Hematopoietic multipotent progenitor cell treated with erythropoietin and hydrocortisone succinate and interleukin-3 and kit ligand, for 6 days (in vitro differentiated cells): ENCODE measurements around the gene CPA2.
A peak's percentile ranks its signal among the peaks of the same experiment; 100 is the strongest.
"Not testable (repeated sequence)": the region's sequence is repeated elsewhere in the genome, so short reads cannot be mapped to it uniquely, and the experiment has no call there.

Source experiments
- DNase-seq: peaks from one replicate; pipeline ENCODE4 v3.0.0-alpha.2; 2015

The CPA2 gene

GRCh38 chr7:130266258-130266960 lies at the start of gene CPA2:
TSS of gene CPA2 (plus strand) at chr7:130266863. CDS start at chr7:130266882, 19 bp downstream.
- no peak for DNase-seq

GRCh38 chr7:130218806-130219620 lies 47.6 kb upstream of the CPA2 start:
- no peak for DNase-seq

- no peak for DNase-seq
Observed at GRCh38 chr7:130219871-130220270, 46.8 kb upstream of the CPA2 start.

GRCh38 chr7:130221746-130222145 lies 44.9 kb upstream of the CPA2 start:
- no peak for DNase-seq

GRCh38 chr7:130223646-130224045 lies 43.0 kb upstream of the CPA2 start:
- no peak for DNase-seq

- DNase-seq: no peak
Observed at GRCh38 chr7:130224210-130224609, 42.5 kb upstream of the CPA2 start.

- not testable (repeated sequence) for DNase-seq
Observed at GRCh38 chr7:130224923-130225322, 41.7 kb upstream of the CPA2 start.

- no peak for DNase-seq
Observed at GRCh38 chr7:130226333-130226732, 40.3 kb upstream of the CPA2 start.

- DNase-seq: no peak
Observed at GRCh38 chr7:130227883-130228575, 38.6 kb upstream of the CPA2 start.

GRCh38 chr7:130228840-130229502 lies 37.7 kb upstream of the CPA2 start:
- DNase-seq: no peak

GRCh38 chr7:130229981-130230380 lies 36.7 kb upstream of the CPA2 start:
- DNase-seq: not testable (repeated sequence)

- no peak for DNase-seq
Observed at GRCh38 chr7:130231792-130232191, 34.9 kb upstream of the CPA2 start.

GRCh38 chr7:130232209-130232608 lies 34.5 kb upstream of the CPA2 start:
- DNase-seq: no peak

GRCh38 chr7:130234078-130234477 lies 32.6 kb upstream of the CPA2 start:
- no peak for DNase-seq

- not testable (repeated sequence) for DNase-seq
Observed at GRCh38 chr7:130236361-130236760, 30.3 kb upstream of the CPA2 start.

- DNase-seq: no peak
Observed at GRCh38 chr7:130240240-130240639, 26.4 kb upstream of the CPA2 start.

- DNase-seq: peak; percentile 71
Observed at GRCh38 chr7:130242198-130243014, 24.3 kb upstream of the CPA2 start.

GRCh38 chr7:130243486-130243885 lies 23.2 kb upstream of the CPA2 start:
- not testable (repeated sequence) for DNase-seq

GRCh38 chr7:130246491-130246890 lies 20.2 kb upstream of the CPA2 start:
- not testable (repeated sequence) for DNase-seq

GRCh38 chr7:130248842-130249241 lies 17.8 kb upstream of the CPA2 start:
- not testable (repeated sequence) for DNase-seq

- not testable (repeated sequence) for DNase-seq
Observed at GRCh38 chr7:130249626-130250025, 17.0 kb upstream of the CPA2 start.

- no peak for DNase-seq
Observed at GRCh38 chr7:130254555-130254954, 12.1 kb upstream of the CPA2 start.
